SKM-1 treated with dmso at 0.1 percent for 144 hours (cell line): ENCODE results near the gene AP1M1.

ENCODE experiments used
- DNase-seq: peaks from one replicate; lab custom pipeline; 2025; ENCODE audit not compliant: unreplicated experiment; lab: John Stamatoyannopoulos, UW

AP1M1 gene

DNA sequence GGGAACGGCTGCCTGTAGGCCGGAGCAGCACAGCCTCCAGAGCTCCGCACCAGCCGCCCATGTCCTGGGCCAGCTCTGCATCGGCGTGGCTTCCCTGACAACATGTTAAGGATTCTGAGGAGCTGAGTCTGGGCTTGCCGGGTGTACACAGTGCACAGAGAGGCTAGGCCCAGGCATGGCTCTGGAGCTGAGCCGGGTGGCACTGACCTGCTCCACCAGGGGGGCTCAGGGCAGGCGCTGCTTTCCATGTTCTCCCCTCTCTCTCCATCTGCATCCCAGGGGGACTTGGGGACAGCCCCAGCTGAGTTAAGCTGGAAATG is 31.6 kb downstream of the AP1M1 start:
- DNase-seq = no peak

DNA sequence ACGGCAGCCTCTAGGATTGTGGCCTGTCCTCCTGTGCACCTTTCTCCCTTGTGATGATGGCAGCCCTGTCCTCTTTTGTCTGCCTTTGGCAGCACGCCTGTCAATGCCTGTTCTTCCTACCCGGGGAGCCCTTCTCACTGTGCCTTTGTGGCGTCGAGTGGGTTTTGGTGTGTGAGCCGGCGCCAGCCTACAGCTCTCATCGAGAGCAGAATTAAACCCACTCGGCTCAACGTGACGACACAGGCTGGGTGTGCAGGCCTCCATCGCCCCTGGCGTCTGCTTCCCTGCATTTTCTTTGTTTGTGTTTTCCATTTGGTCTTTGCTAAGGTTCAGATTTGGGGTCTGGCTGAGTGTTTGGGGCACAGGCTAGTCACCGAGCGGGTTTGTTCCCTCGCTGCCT is 34.4 kb downstream of the AP1M1 start:
- no peak for DNase-seq

DNA sequence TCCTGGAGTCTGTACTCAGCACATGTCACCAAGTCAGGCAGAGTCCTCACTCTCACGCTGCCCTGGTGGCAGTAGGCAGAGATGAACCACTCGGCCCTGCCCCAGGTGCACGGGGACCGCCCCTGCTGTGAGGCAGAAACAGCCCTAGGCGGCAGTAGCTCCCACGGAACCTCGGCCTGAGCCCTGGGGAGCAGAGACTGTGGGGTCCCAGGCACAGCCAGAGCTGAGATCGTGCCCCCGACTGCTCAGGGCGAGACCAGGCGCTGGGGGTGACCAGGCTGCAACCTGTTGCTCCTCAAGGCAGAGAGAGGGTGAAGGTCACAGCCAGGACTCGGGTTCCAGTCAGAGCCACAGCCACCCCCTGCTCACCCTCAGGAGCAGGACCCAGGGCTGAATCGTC is 34.9 kb downstream of the AP1M1 start:
- DNase-seq = no peak

DNA sequence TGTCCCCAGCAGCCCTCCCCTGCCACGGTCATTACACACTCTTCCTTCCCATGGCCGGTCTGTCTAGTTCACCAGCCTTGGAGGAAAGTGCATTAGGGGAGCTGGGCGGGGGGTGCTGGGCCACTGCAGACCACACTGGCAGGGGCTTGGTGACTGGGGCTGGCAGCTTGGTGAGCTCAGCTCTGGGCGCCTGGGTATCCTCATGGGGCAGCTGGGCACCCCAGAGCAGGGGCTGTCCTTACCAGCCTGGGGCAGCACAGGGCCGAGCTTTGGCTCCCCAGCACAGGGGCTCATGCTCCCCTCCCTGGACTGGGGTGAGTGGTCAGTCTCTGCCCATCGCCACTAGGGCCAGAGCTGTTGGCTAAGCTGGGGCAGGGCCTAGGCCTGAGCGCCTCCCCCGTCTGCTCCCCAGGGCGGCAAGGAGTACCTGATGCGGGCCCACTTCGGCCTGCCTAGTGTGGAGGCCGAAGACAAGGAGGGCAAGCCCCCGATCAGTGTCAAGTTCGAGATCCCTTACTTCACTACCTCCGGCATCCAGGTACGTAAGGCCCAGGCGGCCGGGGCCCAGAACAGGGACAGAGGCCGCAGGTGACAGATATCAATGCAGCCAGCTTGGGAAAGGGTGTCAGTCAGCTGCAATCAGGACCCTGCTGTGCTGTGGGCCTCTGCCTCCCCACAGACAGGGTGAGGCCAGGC is 35.5 kb downstream of the AP1M1 start:
- DNase-seq = no peak

DNA sequence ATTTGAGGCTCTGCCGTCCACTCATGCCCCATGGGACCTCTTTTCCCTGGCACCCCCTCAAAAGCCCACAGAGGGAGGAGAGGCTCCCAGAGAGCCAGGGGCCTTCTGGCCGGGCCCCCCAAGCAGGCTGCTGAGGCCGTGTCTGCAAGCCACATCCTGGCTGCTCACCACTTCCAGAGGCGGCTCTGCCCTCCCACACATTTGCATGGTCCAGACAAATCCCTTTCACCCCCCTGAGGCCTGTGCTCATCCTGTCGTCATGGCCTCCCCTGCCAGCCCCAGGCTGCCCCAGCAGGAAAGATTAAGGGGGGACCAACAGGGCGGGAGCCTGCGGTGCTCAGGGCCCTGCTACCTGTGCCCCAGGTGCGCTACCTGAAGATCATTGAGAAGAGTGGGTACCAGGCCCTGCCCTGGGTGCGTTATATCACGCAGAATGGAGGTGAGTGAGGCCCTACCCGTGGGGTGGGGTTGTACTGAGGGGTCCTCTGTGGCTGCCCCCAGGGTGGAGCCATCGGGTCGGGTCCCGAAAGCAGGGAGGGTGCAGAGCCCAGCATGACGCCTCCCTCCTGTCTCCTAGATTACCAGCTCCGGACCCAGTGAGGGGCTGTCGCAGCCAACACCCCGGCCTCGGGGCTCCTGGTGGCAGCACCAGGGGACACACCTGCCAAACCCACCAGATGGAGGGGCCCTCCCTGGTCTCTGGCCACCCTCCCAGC is 36.3 kb downstream of the AP1M1 start:
- DNase-seq = no peak

DNA sequence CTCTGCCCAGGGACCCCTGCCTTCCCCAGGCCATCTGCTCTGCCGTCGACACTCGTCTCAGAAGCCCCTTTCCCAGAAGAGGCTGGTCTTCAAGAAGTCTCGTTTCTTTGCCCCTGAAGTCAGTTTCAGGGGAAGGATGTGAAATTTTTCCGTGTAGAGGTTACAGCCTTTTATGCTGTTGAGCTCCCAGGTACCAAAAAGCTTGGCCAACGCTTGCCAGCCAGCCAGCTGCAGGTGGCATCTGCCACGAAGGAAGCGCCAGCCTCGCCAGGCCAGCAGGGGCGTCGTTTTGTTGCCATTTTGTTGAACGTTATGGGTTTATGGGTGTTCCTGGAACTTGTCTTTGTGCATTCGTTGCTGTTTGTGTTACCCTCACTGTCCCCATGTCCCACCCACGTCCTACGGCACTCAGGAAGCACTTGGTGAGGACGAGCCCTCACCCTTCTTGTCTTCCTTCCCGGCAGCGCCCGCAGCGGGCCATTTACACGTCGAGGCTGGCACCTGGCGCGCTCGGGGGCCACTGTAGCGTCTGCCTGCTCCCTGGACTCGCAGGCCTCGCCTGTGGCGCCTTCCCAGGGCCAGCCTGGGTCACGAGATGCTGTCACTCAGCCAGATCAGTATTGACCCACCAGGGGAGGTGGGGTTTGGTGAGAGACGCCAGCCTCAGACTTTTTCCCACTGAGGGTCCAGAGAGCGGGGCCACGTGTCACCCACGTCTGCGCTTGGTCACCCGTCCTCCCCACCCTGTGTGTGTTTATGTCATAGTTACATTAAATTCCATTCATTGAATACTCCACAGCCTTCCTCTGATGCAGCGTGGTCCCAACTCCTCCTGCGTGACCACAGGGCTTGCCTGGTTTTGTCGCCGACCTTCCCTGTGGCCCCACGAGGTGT is 37.1 kb downstream of the AP1M1 start:
- DNase-seq = no peak

DNA sequence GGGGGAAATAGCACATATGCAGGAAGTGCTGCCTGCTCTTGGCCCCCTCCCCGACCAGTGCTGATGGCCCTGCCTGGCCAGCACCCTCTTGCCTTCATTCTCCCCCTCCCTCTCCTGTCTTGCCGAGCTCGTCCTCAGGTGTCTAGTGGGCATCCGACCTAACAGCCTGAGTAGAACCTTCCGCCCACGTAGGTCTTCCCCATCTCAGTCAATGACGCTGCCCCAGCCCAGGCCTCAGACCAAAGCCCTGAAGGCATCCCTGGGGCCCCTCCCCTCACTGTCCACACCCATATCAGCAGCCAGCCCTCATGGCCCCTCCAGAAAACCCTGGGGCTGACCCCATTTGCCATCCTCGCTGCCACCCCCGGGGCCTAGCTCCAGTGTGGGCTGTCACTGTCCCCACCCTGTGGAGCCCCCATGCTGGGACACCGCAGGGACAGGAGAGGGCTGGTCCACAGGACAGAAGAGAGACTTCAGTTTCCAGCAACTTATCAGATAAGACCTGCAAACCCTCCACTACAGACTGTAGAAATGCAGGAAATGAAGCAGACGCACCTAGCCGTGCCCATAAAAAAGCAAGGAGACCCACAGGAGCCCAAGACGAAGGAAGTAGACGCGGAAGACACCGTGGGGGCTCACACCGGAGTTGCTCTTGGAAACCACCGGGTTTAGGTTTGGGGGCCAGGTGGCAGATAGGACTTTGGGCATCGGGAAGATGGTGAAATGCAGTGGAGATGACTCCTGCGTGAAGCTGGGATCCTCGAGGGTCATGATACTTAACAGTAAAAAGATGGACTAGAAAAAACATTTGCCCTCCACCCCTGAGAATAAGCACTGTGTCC is 38.3 kb downstream of the AP1M1 start:
- DNase-seq = no peak

DNA sequence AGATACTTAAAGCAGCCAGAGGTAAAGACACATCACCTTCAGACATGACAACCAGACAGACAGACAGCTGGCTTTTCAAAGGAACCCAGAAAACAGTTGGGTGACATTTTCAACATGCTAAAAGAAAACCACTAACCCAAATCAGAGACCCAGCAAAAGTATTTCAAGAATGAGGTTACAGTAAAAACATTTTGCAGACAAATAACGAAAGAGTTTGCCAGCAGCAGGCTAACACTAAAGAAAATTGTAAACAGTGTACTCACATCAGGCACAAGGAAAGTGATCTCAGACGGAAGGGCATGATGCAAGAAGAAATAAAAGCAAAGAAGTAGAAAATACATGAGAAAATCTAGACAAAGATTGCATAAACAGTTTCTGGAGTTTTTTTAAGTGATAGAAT is 46.4 kb downstream of the AP1M1 start:
- no peak for DNase-seq

DNA sequence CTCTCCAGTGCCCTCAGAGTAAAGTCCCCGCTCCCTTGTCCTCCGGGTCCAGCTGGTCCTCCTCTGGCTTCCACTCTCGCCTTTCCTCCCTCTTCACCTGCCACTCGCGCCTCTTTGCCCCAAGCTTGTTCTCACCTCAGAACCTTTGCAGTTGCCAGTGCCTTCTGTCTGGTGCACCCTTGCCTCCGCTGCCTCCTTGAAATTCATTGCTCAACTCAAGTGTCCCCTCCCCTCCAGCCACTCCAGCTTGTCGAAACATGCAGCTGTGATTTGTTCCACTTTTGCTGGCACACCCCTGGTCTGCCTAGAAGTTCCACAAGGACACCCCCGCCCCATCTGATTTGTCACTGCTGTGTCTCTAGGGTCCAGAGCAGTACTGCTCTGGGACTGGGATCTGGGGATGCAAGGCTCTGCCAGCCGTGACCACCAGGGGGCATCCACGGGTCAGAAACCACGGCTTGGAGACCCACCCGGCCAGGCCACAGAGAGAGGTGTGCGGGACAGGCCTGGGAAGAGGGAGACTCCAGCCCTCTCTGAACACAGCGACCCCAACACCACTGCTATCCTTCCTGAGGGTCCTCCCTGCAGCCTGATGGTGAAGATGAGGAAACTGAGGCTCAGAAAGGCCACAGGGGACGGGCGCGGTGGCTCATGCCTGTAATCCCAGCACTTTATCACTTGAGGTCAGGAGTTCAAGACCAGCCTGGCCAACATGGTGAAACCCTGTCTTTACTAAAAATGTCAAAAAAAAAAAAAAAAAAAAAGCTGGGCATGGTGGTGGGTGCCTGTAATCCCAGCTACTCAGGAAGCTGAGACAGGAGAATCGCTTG is 49.9 kb downstream of the AP1M1 start:
- DNase-seq = peak; percentile 58

DNA sequence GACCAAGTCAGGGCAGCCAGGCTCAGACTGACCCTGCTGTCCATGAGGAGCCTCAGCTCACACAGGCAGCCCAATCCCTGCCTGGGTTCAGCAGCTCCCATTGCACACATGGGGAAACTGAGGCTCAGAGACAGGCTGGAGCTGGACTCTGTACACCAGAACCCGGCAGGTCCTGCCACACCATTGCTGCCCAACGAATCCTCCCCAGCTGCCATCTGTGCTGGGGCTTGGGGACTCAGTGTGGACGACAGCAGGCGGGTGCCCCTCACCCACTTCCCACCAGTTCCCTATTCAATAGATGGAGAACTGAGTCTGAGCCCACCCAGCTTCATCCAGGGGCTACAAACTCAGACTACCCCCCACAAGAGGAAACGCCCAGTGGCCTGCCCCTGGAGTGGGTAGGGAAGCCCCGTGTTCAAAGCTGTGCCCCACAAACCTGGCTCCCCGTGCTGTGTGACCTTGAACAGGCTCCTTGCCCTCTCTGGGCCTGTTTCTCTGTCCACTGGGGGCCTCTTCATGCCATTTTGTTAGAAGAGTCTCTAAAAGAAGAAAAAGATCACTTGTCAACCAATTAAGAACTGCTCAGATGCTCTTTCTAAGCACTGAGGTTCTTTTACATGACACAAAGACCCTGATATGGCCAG is 50.8 kb downstream of the AP1M1 start:
- no peak for DNase-seq

DNA sequence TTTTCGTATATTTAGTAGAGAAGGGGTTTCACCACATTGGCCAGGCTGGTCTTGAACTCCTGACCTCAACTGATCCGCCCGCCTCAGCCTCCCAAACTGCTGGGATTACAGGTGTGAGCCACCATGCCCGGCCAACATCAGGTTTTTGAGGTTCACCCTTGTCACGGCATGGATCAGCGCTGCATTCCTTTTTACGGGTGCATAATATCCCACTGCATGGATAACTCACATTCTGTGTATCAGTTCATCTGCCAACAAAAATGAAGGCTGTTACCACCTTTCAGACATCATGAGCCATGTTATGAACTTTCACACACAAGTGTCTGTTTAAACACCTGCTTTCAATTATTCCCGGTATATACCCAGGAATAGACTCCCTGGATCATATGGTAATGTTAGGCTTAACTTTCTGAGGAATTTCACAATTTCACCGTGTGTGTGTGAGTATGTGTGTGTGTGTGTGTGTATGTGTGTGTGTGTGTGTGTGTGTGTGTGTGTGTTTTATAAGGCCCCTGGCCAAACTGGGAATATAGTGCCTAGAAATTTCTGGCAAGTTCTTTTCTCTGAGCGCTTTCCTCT is 52.2 kb downstream of the AP1M1 start:
- no peak for DNase-seq

DNA sequence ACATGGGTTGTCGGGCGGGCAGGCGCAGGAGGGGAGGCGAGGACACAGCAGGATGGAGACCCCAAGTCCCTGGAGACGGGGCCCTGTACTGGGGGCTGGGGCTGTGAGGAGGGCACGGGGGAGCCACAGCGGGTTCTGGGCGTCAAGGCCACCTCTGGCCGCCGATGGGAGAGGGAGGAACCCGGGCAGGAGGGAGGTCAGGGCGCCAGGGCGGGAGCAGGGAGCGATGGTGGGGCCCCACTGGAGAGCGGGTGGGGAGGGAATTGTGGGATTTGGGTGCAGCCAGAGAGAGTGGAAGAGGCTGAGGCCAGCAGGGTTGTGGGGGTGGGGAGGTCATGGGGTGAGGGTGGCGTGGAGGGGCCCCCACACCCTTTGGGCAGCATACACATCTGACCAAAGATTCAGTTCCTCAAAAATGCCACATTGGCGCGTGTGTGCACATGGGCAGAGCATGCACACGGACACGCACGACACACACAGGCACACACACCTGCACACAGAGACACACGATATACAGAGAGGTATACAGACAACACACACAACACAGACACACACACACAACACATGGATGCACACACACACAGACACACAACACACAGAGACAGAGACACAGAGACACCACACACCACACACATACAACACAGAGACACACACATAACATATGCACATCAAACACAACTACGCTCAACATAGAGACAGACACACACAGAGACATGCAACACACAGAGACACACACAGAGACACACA is 54.9 kb downstream of the AP1M1 start:
- peak; percentile 31 for DNase-seq

DNA sequence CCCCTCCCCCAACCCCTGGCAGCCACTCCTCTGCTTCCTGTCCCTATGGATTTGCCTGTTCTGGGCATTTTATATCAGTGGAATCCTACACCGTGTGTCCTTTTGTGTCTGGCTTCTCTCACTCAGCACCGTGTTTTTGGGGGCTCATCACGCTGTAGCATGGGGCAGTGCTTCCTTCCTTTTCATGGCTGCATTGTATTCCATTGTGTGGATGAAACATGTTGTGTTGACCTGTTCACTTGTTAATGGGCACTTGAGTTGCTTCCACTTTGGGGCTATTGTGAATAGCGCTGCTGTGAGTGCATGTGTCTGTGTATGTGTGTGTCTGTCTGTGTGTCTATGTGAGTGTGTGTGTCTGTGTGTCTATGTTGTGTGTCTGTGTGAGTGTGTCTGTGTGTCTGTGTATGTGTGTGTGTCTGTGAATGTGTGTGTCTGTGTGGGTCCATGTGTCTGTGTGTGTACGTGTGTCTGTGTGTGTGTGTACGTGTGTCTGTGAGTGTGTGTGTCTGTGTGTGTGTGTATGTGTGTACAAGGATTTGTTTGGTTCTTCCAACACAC is 57.2 kb downstream of the AP1M1 start:
- DNase-seq = no peak

DNA sequence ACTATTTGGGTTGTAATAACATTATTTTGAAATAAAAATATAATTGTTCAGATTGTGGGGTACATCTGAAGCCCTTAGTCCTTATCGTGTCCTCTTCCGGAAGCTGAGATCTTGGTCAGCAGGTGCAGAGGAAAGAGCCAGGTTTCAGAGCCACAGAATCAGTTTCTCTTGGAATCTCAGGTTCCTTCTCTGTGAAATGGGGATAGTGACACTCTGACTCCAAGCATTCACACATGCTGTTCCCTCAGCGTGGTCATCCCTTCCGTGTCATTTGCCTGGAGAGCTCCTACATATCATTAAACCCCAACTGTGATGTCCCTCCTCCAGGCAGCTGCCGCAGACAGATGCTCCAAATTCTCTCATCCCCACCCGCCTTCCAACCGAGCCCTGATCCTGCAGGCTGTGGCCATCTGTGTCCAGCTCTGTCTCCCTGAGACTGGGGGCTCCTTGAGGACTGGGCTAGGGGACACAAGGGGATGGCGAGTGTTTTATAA is 59.8 kb downstream of the AP1M1 start:
- DNase-seq = no peak

DNA sequence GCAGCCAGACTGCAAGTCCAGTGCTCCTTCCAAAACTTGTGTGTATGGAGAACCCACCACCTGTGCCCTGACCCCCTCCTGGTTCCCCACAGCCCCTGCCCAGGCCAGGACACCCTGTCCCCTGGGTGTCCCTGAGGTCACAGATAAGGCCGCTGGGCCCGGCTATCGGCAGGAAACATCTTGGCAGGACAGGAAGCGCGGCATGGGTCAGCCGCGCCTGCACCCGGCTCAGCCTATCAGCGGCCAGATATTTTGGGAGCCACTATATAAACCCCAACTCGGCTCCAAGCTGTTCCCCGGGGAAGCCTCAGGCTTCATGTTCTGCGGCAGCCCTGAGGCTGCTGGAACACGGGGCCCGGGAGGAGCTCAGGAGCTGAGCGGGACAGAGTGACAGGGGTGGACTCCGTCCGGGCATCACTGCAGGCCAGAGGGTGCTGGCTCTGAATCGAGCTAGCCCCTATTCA is 60.8 kb downstream of the AP1M1 start:
- DNase-seq = peak; percentile 63

DNA sequence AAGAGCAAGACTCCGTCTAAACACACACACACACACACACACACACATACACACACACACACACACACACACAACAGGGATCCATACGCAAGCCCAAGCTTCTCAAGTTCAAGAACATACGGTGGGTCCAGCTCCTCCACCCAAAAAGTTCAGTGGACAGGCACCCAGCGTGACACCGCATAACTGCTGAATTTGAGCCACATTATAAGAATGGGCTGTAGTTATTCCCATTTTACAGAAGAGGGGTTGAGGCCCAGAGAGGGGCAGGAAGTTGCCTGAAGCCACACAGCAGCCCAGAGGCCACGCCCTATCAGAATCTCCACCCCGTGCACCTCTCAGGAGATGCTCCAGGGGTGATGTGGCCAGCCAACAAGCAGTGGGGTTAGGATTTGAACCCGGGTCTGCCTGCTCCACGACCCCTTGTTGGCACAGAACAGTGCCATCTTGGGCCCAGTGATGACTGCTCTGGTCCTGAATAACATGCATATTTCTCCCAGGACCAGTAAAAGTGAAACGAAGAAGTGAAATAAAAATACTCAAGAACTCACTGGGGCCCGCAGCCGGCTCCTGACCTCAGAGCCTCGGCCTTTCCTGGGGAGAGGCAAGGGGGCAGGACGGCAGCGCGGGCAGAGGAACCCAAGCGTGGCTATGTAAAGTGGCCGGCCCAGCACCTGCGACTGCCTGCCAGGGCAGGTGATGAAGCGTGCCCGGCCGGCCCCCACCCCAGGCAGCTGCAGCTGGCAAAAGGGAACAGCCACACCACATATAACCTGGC is 61.9 kb downstream of the AP1M1 start:
- no peak for DNase-seq

DNA sequence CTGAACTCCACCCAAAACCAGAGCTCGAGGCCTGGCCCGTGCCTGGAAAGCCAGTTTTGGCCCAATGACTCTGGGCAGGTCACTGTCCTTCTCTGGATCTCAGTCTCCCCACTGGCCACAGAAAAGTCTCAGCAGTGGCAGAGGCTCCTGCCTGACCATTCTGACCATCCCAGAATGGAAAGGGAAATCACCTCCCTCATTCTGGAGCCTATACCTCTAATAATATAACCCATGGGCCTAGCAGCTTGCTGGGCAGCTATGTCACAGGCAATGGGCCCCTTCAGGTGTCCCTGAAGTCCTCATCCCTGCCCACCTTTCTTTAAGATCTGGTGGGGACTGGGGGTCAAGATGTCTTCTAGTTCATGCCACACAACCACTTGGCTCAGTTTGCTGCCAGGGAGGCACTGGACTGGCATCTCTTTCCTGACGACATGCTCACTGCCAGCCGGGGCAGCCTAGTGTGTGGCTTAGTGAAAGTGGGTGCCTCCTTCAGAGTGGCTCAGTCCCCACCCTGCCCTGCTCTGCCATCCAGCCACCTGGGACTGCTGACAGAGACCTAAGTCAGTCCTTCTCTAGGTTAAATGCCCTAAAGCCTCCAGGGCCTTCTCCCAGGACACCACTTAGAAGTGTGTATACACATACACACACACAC is 62.6 kb downstream of the AP1M1 start:
- DNase-seq = no peak
